Measurements from ENCODE around the gene CYP4F11. TPM values are rescaled to one million over a fixed set of nuclear protein-coding genes. Genes with fewer than 3 reads are reported as not detected.
A peak's percentile ranks its signal among the peaks of the same experiment; 100 is the strongest.

The CYP4F11 gene
- total RNA-seq, 4 donors from 2014 or later = 0.32 to 0.66 TPM; not detected in 2

DNA sequence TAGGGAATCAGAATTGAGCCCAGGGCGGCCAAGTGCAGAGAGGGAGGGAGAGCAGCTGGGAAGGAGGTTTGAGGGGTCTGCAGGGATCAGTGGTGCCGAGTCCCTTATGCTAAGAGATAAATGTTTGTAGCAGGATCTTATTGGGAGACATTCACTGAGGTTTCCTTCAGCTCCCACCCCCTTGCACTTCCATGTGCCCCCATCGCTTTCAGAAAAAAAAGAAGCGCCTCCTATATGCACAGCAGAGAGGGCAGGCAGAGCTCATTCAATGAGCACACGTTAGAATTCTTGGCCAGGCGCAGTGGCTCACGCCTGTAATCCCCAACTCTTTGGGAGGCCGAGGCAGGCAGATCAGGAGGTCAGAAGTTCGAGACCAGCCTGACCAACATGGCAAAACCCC, 64.5 kb downstream of the CYP4F11 start:
- H3K27ac ChIP-seq (replicated peaks in 1 of 4) = no peak overlapping the region
- H3K4me3 ChIP-seq = no peak overlapping the region
- H3K9me3 ChIP-seq = no peaks in the 10 kb centered on the region
- TF ChIP-seq, protein P1, sequence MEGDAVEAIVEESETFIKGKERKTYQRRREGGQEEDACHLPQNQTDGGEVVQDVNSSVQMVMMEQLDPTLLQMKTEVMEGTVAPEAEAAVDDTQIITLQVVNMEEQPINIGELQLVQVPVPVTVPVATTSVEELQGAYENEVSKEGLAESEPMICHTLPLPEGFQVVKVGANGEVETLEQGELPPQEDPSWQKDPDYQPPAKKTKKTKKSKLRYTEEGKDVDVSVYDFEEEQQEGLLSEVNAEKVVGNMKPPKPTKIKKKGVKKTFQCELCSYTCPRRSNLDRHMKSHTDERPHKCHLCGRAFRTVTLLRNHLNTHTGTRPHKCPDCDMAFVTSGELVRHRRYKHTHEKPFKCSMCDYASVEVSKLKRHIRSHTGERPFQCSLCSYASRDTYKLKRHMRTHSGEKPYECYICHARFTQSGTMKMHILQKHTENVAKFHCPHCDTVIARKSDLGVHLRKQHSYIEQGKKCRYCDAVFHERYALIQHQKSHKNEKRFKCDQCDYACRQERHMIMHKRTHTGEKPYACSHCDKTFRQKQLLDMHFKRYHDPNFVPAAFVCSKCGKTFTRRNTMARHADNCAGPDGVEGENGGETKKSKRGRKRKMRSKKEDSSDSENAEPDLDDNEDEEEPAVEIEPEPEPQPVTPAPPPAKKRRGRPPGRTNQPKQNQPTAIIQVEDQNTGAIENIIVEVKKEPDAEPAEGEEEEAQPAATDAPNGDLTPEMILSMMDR (IDR thresholded peaks at IDR 0.05) = no peak
- TF ChIP-seq EP300 (IDR thresholded peaks at IDR 0.05) (no peak), POLR2AphosphoS5 (IDR thresholded peaks at IDR 0.05) (no peak), POLR2A (IDR thresholded peaks at IDR 0.05; ENCODE audit: low read depth) (no peak)
- whole genome bisulfite sequencing = 59% methylated on average over 9 of the region's 9 CpGs
- H3K4me1 ChIP-seq = no peaks in the 10 kb centered on the region
- peaks cover 0 to 46% (median 0%) of the 10 kb centered on the region in 4 donors for H3K27me3 ChIP-seq
- intact Hi-C loops (cut with DNase I) = loop anchor here (5.0 kb wide), 1 partner anchor 243 kb away; no protein-coding TSS in a partner anchor
- no peak for DNase-seq (ENCODE audit: extremely low spot score)
- H3K36me3 ChIP-seq = no peaks in the 10 kb centered on the region

DNA sequence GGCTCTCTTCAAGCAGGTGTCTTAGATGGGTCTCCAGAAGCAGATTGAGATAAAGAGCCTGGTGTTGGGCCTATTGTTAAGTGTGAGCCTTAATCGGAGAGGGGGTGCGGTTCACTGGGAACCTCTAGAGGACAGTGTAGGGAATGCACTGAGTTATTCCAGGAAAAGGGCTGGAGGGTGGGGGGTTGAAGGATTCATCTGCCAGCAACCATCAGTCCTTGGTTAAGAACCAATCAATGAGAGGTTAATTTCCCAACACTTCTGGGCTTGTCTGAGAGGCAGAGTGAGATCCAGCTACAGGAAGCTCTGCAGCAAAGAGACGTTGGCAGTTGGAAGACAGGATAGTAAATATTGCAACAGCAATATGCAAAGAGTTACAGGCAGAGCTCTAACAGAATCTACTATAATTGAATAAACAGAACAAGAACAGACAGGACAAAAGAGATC, 65.2 kb downstream of the CYP4F11 start:
- Histone ChIP-seq H3K36me3 (no peaks in the 10 kb centered on the region), H3K4me1 (no peaks in the 10 kb centered on the region), H3K4me3 (no peak overlapping the region), H3K27ac (replicated peaks in 1 of 4) (no peak overlapping the region), H3K27me3 (peaks cover 0 to 46% (median 0%) of the 10 kb centered on the region in 4 donors), H3K9me3 (no peaks in the 10 kb centered on the region)
- 8% methylated on average over 3 of the region's 3 CpGs for WGBS
- DNase-seq (ENCODE audit: extremely low spot score) = no peak
- intact Hi-C loops (cut with DNase I) = loop anchor here (5.0 kb wide), 1 partner anchor 242 kb away; no protein-coding TSS in a partner anchor
- no peak for TF ChIP-seq POLR2A (IDR thresholded peaks at IDR 0.05; ENCODE audit: low read depth)
- TF ChIP-seq, protein P1 (IDR thresholded peaks at IDR 0.05) = peak; percentile 49 to 69 (median 54)

DNA sequence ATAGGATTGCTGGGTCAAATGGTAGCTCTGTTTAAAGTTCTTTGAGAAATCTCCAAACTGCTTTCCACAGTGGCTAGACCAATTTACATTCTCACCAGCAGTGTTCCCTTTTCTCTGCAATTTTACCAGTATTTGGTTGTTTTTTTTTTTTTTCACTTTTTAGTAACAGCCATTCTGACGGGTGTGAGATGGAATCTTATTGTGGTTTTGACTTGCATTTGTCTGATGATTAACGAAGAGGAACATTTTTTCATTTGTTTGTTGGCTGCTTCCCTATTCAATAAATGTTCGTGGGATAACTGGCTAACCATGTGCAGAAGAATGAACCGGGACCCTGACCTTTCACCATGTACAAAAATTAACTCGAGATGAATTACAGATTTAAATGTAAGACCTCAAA, 67.7 kb downstream of the CYP4F11 start:
- no peaks in the 10 kb centered on the region for H3K4me1 ChIP-seq
- no peak for TF ChIP-seq EP300 (IDR thresholded peaks at IDR 0.05)
- no peak for TF ChIP-seq POLR2AphosphoS5 (IDR thresholded peaks at IDR 0.05)
- TF ChIP-seq, protein P1 (IDR thresholded peaks at IDR 0.05) = no peak
- no peak for TF ChIP-seq POLR2A (IDR thresholded peaks at IDR 0.05; ENCODE audit: low read depth)
- intact Hi-C loops (cut with DNase I) = loop anchor here (5.0 kb wide), 1 partner anchor 239 kb away; no protein-coding TSS in a partner anchor
- no peaks in the 10 kb centered on the region for H3K36me3 ChIP-seq
- H3K27ac ChIP-seq (replicated peaks in 1 of 4) = no peak overlapping the region
- no peaks in the 10 kb centered on the region for H3K9me3 ChIP-seq
- peaks cover 0 to 38% (median 0%) of the 10 kb centered on the region in 4 donors for H3K27me3 ChIP-seq
- 66% methylated on average over 5 of the region's 5 CpGs for WGBS
- no peak overlapping the region for H3K4me3 ChIP-seq
- DNase-seq (ENCODE audit: extremely low spot score) = no peak

DNA sequence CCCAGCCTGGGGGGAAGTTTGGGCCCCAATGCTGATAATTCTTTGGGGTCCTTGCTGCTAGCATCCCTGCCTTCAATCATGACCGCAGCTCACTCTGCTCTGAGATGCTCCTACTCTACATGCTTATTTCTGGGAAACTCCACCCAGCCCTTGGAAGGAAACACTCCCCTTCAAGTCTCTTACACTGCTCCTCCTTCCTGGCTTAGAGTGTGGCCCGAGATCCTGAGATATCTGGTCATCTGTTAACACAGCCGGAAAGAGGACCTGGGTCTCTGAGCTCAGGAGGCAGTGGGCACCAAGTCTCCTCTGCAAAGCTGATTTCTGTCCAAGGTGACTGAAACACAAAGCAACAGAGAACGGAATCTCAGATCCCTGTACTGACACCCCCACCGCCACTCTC, 69.5 kb downstream of the CYP4F11 start:
- Histone ChIP-seq H3K27me3 (peaks cover 0 to 30% (median 0%) of the 10 kb centered on the region in 4 donors), H3K36me3 (no peaks in the 10 kb centered on the region), H3K4me3 (no peak overlapping the region), H3K4me1 (no peaks in the 10 kb centered on the region), H3K9me3 (no peaks in the 10 kb centered on the region), H3K27ac (replicated peaks in 1 of 4) (no peak overlapping the region)
- DNase-seq (ENCODE audit: extremely low spot score) = no peak
- TF ChIP-seq, protein P1 (IDR thresholded peaks at IDR 0.05) = no peak
- no peak for TF ChIP-seq POLR2A (IDR thresholded peaks at IDR 0.05; ENCODE audit: low read depth)
- WGBS = 53% methylated on average over 5 of the region's 5 CpGs
- intact Hi-C loops (cut with DNase I) = loop anchor here (5.0 kb wide), 1 partner anchor 238 kb away; no protein-coding TSS in a partner anchor

DNA sequence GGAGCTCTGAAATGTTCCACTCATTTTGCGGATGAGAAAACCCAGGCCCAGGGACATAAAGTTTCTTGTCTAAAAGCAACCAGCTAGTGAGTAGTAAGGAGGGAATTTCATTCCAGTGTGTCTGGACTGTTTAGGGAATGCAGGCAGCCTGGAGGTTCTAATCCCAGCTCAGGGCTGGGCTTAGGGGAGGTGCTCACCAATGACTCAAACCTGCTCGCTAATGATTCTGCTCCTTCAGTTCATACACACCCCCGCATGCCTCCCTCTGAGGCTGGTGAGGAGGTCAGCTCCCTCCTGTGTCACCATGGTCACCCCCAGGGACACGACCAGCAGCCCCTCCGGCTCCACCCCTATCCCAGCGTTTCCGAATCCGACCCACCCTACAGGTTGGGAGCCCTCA, 71.1 kb downstream of the CYP4F11 start:
- Histone ChIP-seq H3K27me3 (peaks cover 0 to 30% (median 0%) of the 10 kb centered on the region in 4 donors), H3K27ac (replicated peaks in 1 of 4) (no peak overlapping the region), H3K36me3 (no peaks in the 10 kb centered on the region), H3K4me1 (no peaks in the 10 kb centered on the region), H3K9me3 (no peaks in the 10 kb centered on the region), H3K4me3 (no peak overlapping the region)
- TF ChIP-seq EP300 (IDR thresholded peaks at IDR 0.05) = no peak
- TF ChIP-seq POLR2AphosphoS5 (IDR thresholded peaks at IDR 0.05) = no peak
- TF ChIP-seq, protein P1 (IDR thresholded peaks at IDR 0.05) = no peak
- no peak for TF ChIP-seq POLR2A (IDR thresholded peaks at IDR 0.05; ENCODE audit: low read depth)
- 77% methylated on average over 8 of the region's 8 CpGs for WGBS
- intact Hi-C loops (cut with DNase I) = no loop called here
- DNase-seq (ENCODE audit: extremely low spot score) = no peak
